ENCODE measurements around the gene RAB11B.
"Not testable (repeated sequence)": the region's sequence is repeated elsewhere in the genome, so short reads cannot be mapped to it uniquely, and the experiment has no call there.

The RAB11B gene

GRCh38 chr19:8371011-8371804 is 19.0 kb upstream of the RAB11B start:
- Histone ChIP-seq H3K36me3 (ENCODE audit: control insufficient read depth, insufficient read depth, low read length) (peaks cover 17% of the 10 kb centered on the region), H3K4me3 (ENCODE audit: low read depth, low read length) (no peak overlapping the region), H3K9ac (ENCODE audit: low read length) (no peak overlapping the region), H3K4me1 (ENCODE audit: control insufficient read depth, insufficient read depth, low read length) (peaks cover 20% of the 10 kb centered on the region), H3K27ac (ENCODE audit: low read depth, low read length) (no peak overlapping the region), H3K9me3 (ENCODE audit: control insufficient read depth, insufficient read depth, low read depth, low read length) (no peaks in the 10 kb centered on the region), H3K27me3 (ENCODE audit: control insufficient read depth, insufficient read depth, low read length) (peaks cover 4% of the 10 kb centered on the region)

GRCh38 chr19:8373867-8374813 is 16.0 kb upstream of the RAB11B start:
- Histone ChIP-seq H3K4me3 (ENCODE audit: low read depth, low read length) (no peak overlapping the region), H3K27ac (ENCODE audit: low read depth, low read length) (no peak overlapping the region), H3K9ac (ENCODE audit: low read length) (no peak overlapping the region), H3K9me3 (ENCODE audit: control insufficient read depth, insufficient read depth, low read depth, low read length) (no peaks in the 10 kb centered on the region), H3K36me3 (ENCODE audit: control insufficient read depth, insufficient read depth, low read length) (peaks cover 17% of the 10 kb centered on the region), H3K27me3 (ENCODE audit: control insufficient read depth, insufficient read depth, low read length) (no peaks in the 10 kb centered on the region), H3K4me1 (ENCODE audit: control insufficient read depth, insufficient read depth, low read length) (peaks cover 3% of the 10 kb centered on the region; the same call in 1 of the 2 replicates)

GRCh38 chr19:8375766-8376165 is 14.4 kb upstream of the RAB11B start:
- not testable (repeated sequence) for H3K27me3 ChIP-seq (ENCODE audit: control insufficient read depth, insufficient read depth, low read length); H3K9me3 ChIP-seq (ENCODE audit: control insufficient read depth, insufficient read depth, low read depth, low read length); H3K4me3 ChIP-seq (ENCODE audit: low read depth, low read length); H3K27ac ChIP-seq (ENCODE audit: low read depth, low read length); H3K9ac ChIP-seq (ENCODE audit: low read length)
- peaks cover 13% of the 10 kb centered on the region for H3K4me1 ChIP-seq (ENCODE audit: control insufficient read depth, insufficient read depth, low read length)
- peaks cover 17% of the 10 kb centered on the region for H3K36me3 ChIP-seq (ENCODE audit: control insufficient read depth, insufficient read depth, low read length)

- Histone ChIP-seq H3K36me3 (ENCODE audit: control insufficient read depth, insufficient read depth, low read length) (peaks cover 12% of the 10 kb centered on the region), H3K4me1 (ENCODE audit: control insufficient read depth, insufficient read depth, low read length) (peaks cover 12% of the 10 kb centered on the region)
- not testable (repeated sequence) for H3K9ac ChIP-seq (ENCODE audit: low read length); H3K9me3 ChIP-seq (ENCODE audit: control insufficient read depth, insufficient read depth, low read depth, low read length); H3K4me3 ChIP-seq (ENCODE audit: low read depth, low read length); H3K27me3 ChIP-seq (ENCODE audit: control insufficient read depth, insufficient read depth, low read length); H3K27ac ChIP-seq (ENCODE audit: low read depth, low read length)
Observed at GRCh38 chr19:8376373-8376974, 13.7 kb upstream of the RAB11B start.

DNA sequence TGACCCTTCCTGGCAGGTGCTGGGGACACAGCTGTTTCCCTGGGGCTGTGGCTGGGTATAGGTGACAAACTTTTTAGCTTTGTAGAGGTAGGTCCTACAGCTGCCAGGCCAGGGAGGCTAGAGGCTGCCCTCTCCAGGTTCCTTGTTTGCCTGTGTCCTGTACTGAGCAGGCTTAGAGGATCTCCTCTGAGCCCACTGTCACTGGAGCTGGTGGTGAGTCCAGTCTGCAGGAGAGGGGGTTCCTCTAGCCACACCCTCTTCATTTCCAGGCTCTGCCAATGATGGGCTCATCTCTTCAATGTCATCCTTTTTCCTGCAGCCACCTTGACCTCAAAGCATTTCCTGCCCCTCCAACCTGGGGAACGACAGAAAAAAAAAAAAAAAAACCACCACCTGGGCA is 12.6 kb upstream of the RAB11B start:
- Histone ChIP-seq H3K9ac (ENCODE audit: low read length) (no peak overlapping the region), H3K4me1 (ENCODE audit: control insufficient read depth, insufficient read depth, low read length) (peaks cover 12% of the 10 kb centered on the region; the same call in 1 of the 2 replicates), H3K27ac (ENCODE audit: low read depth, low read length) (no peak overlapping the region), H3K9me3 (ENCODE audit: control insufficient read depth, insufficient read depth, low read depth, low read length) (no peaks in the 10 kb centered on the region), H3K4me3 (ENCODE audit: low read depth, low read length) (no peak overlapping the region), H3K36me3 (ENCODE audit: control insufficient read depth, insufficient read depth, low read length) (peaks cover 12% of the 10 kb centered on the region), H3K27me3 (ENCODE audit: control insufficient read depth, insufficient read depth, low read length) (no peaks in the 10 kb centered on the region)

GRCh38 chr19:8379156-8379891 is 10.8 kb upstream of the RAB11B start:
- not testable (repeated sequence) for H3K9ac ChIP-seq (ENCODE audit: low read length); H3K27ac ChIP-seq (ENCODE audit: low read depth, low read length); H3K36me3 ChIP-seq (ENCODE audit: control insufficient read depth, insufficient read depth, low read length); H3K27me3 ChIP-seq (ENCODE audit: control insufficient read depth, insufficient read depth, low read length); H3K9me3 ChIP-seq (ENCODE audit: control insufficient read depth, insufficient read depth, low read depth, low read length)
- H3K4me3 ChIP-seq (ENCODE audit: low read depth, low read length) = peak overlapping the region; percentile 18; the same call in 1 of the 2 replicates
- peaks cover 12% of the 10 kb centered on the region; the same call in 1 of the 2 replicates for H3K4me1 ChIP-seq (ENCODE audit: control insufficient read depth, insufficient read depth, low read length)

DNA sequence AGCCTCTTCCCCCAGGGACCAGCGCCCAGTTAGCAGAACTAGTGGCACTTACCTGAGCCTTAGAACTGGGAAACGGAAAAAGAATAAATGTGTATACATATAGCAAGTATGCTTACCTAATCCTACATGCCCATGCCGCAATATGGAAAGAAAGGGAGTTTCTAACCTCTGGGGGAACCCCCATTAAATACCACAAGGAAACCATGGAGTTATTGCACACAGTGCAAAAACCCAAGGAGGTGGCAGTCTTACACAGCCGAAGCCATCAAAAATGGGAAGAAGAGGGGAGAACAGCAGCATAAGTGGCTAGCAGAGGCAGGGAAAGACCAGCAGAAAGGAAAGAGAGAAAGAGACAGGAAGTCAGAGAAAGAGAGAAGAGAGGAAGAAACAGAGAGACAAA is 5.6 kb upstream of the RAB11B start:
- H3K36me3 ChIP-seq (ENCODE audit: control insufficient read depth, insufficient read depth, low read length); H3K9ac ChIP-seq (ENCODE audit: low read length); H3K27me3 ChIP-seq (ENCODE audit: control insufficient read depth, insufficient read depth, low read length); H3K4me3 ChIP-seq (ENCODE audit: low read depth, low read length); H3K27ac ChIP-seq (ENCODE audit: low read depth, low read length): not testable (repeated sequence)
- Histone ChIP-seq H3K9me3 (ENCODE audit: control insufficient read depth, insufficient read depth, low read depth, low read length) (peaks cover 12% of the 10 kb centered on the region; the same call in 1 of the 2 replicates), H3K4me1 (ENCODE audit: control insufficient read depth, insufficient read depth, low read length) (peaks cover 12% of the 10 kb centered on the region; the same call in 1 of the 2 replicates)

DNA sequence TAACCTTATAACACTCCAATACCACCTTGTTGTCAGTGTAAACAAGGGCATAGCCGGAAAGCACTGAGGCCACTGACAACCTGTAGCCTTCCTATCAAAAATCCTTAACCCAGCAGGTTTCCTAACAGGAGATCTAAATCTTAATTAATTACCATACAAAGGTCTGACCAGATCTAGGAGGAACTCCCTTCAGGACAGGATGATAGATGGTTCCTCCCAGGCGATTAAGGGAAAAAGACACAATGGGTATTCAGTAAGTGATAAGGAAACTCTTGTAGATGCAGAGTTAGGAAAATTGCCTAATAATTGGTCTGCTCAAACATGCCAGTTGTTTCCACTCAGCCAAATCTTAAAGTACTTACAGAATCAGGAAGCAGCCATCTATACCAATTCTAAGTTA is 5.1 kb upstream of the RAB11B start:
- peaks cover 12% of the 10 kb centered on the region; the same call in 1 of the 2 replicates for H3K9me3 ChIP-seq (ENCODE audit: control insufficient read depth, insufficient read depth, low read depth, low read length)
- not testable (repeated sequence) for H3K4me3 ChIP-seq (ENCODE audit: low read depth, low read length); H3K9ac ChIP-seq (ENCODE audit: low read length); H3K4me1 ChIP-seq (ENCODE audit: control insufficient read depth, insufficient read depth, low read length); H3K27ac ChIP-seq (ENCODE audit: low read depth, low read length); H3K36me3 ChIP-seq (ENCODE audit: control insufficient read depth, insufficient read depth, low read length); H3K27me3 ChIP-seq (ENCODE audit: control insufficient read depth, insufficient read depth, low read length)

GRCh38 chr19:8385566-8385965 is 4.6 kb upstream of the RAB11B start:
- H3K4me1 ChIP-seq (ENCODE audit: control insufficient read depth, insufficient read depth, low read length); H3K9ac ChIP-seq (ENCODE audit: low read length): not testable (repeated sequence)

GRCh38 chr19:8386419-8386818 is 3.7 kb upstream of the RAB11B start:
- peaks cover 12% of the 10 kb centered on the region; the same call in 1 of the 2 replicates for H3K9me3 ChIP-seq (ENCODE audit: control insufficient read depth, insufficient read depth, low read depth, low read length)
- H3K36me3 ChIP-seq (ENCODE audit: control insufficient read depth, insufficient read depth, low read length); H3K9ac ChIP-seq (ENCODE audit: low read length); H3K4me3 ChIP-seq (ENCODE audit: low read depth, low read length); H3K27me3 ChIP-seq (ENCODE audit: control insufficient read depth, insufficient read depth, low read length); H3K27ac ChIP-seq (ENCODE audit: low read depth, low read length); H3K4me1 ChIP-seq (ENCODE audit: control insufficient read depth, insufficient read depth, low read length): not testable (repeated sequence)

More at GRCh38 chr19:8385566-8385965, 4.6 kb upstream of the RAB11B start:
- H3K9me3 ChIP-seq (ENCODE audit: control insufficient read depth, insufficient read depth, low read depth, low read length) = peaks cover 12% of the 10 kb centered on the region; the same call in 1 of the 2 replicates
- not testable (repeated sequence) for H3K36me3 ChIP-seq (ENCODE audit: control insufficient read depth, insufficient read depth, low read length); H3K27ac ChIP-seq (ENCODE audit: low read depth, low read length); H3K27me3 ChIP-seq (ENCODE audit: control insufficient read depth, insufficient read depth, low read length); H3K4me3 ChIP-seq (ENCODE audit: low read depth, low read length)

Measured in HUES6 (cell line).